Epidermal melanocyte (primary cell): ENCODE results near the gene PARL.
"Not testable (repeated sequence)": the region's sequence is repeated elsewhere in the genome, so short reads cannot be mapped to it uniquely, and the experiment has no call there.

Experiments used
- DNase-seq: peaks from one replicate; pipeline ENCODE4 v3.0.0; 2011; ENCODE audit warnings: low spot score; ENCODE audit not compliant: insufficient read length

Gene PARL

GRCh38 chr3:183790700-183791099 lies 94.0 kb downstream of the PARL start:
- no peak for DNase-seq

- no peak for DNase-seq
Measured at GRCh38 chr3:183789826-183790225, 94.9 kb downstream of the PARL start.

GRCh38 chr3:183784503-183784902 lies 100.2 kb downstream of the PARL start:
- DNase-seq: not testable (repeated sequence)

GRCh38 chr3:183782576-183783276 lies 102.0 kb downstream of the PARL start:
- no peak for DNase-seq

GRCh38 chr3:183781246-183781645 lies 103.4 kb downstream of the PARL start:
- no peak for DNase-seq

GRCh38 chr3:183779896-183780465 lies 104.7 kb downstream of the PARL start:
- no peak for DNase-seq
